NCI-H1436 (cell line): ENCODE measurements around the gene NAA80.
A peak's percentile ranks its signal among the peaks of the same experiment; 100 is the strongest.
"Not testable (repeated sequence)": the region's sequence is repeated elsewhere in the genome, so short reads cannot be mapped to it uniquely, and the experiment has no call there.

ENCODE experiments used
- DNase-seq: peaks from one replicate; lab custom pipeline; 2025; lab: John Stamatoyannopoulos, UW

Gene NAA80

GRCh38 chr3:50314342-50314741 is 15.1 kb upstream of the NAA80 start:
- no peak for DNase-seq

DNA sequence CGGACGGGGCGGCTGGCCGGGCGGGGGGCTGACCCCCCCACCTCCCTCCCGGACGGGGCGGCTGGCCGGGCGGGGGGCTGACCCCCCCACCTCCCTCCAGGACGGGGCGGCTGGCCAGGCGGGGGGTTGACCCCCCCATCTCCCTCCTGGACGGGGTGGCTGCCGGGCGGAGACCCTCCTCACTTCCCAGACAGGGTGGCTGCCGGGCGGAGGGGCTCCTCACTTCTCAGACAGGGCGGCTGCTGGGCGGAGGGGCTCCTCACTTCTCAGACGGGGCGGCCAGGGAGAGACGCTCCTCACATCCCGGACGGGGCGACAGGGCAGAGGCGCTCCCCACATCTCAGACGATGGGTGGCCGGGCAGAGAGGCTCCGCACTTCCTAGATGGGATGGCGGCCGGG is 12.8 kb upstream of the NAA80 start:
- DNase-seq = not testable (repeated sequence)

DNA sequence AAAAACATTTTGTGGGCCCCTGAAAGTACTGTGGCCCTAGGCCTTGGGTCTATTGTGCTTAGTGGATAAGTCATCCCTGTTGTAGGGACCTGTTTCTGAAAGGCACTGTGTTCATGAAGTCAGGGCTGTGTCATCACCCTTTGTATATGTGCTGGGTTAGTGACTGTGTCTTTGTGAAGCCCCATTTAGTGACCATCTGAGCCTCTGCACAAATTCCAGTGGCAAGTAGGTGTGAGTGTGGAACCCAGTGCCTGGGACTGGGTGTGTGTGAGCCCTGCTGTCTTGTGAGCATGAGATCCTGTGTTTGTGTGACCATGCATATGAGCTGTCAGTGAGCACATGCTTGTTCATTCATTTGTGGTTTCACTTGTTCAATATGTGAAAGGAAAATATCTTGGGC is 5.4 kb upstream of the NAA80 start:
- no peak for DNase-seq

GRCh38 chr3:50303013-50303815 is 4.0 kb upstream of the NAA80 start, which contains the start of gene HYAL1:
TSS of gene HYAL1 (minus strand) at chr3:50303574. CDS start at chr3:50302956, 618 bp downstream.
- DNase-seq = no peak

DNA sequence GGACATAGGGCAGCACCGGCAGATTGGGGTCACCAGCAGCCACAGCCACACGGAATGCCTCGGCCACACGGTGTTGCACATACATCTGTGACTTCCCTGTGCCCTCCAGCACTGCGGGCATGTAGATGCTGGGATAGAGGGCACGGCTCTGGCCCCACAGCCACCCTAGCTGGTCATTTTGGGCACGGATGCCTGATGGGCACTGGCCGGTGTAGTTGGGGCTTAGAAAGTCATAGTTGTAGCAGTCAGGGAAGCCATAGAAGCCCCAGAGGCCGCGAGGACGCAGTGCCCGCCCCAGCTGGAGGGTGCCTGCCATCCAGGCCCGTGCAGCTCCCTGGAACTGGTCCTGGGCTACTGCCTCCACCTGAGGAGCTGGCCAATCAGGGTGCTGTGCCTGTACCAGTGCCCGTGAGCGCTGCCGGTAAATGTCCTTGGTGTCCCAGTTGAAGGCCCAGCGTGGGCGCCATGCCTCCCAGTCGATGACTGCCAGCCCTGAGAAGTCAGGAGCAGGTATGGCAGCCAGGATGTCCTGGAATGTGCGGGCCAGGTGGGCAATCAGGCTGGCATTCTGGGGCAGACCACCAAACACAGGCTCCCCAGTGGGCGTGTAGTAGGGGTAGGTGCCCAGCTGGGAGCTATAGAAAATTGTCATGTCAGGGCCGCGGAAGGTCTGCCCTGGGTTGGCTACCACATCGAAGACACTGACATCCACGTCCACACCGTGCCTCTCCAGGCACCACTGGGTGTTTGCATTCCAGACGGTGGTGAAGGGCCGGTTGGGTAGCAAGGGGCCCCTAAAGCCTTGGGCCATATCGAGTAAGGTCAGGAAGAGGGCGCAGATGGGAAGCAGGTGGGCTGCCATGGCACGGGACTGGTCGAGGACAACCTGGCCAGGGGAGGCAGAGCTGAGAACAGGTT is 3.1 kb upstream of the NAA80 start:
- no peak for DNase-seq

DNA sequence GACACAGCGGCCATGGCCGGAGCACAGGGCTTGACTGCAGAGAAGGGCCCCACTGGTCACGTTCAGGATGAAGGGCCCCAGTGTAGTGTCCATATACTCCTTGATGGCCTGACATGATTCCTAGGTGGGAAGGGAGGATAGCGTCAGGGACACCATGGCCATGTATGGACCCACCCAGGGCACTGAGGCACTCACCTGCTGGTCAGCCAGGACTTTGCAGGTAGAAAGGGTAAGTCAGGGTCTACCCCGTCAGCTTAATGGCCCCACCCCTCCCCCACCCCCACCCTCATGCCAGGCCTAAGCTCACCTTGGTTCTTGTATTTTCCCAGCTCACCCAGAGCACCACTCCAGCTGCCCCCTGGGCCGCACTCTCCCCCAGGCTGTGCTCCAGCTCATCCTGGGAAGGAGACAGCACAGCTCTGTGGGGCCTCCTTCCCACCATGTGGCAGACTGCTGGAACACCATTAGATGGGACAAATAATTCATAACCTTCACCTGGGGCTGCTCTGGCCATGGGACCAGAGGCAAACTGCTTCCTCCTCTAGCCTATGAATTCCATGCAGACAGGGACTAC is 1.6 kb upstream of the NAA80 start:
- DNase-seq = no peak

- no peak for DNase-seq
Measured at GRCh38 chr3:50299929-50300680, 900 bp upstream of the NAA80 start.

- no peak for DNase-seq
Measured at GRCh38 chr3:50299638-50299928, 378 bp upstream of the NAA80 start.

DNA sequence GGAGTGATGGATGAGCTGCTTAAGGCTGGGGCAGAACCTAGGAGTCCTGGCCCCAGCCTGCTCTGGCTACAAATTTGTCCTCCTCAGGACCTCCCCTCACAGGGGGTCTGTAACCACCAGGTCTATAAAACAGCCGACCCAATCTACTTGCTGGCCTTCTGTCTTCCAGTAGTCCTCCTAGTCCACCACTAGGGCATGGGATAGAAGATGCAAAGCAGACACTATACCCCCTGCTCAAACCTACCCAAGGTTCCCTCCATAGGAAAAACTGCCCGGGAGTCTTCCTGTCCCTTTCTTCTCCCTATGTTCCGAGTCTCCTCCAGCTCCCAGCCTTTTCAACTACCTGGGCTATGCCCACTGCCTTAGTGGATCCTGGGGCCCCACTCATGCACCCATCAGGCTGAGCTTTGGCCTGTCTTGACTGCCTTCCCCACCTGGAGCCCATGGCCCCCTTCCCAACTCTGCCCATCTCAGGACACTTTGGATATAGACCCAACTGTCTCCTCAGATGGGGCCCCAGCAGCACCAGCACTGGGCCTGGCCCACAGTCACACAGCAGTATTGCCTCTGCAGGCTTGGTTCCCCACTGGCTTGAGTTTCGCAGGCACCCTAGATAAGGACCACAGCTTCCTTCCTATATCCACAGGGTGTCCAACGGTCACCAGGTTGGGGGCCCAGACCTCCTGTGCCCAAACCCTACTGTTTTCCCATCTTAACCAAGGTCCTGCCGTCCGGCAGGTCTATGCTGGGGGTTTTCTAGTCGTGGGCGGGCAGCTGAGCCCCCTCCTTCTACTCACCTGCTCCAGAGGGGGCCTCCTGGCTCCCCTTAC is 1.1 kb downstream of the NAA80 start:
- DNase-seq = no peak

DNA sequence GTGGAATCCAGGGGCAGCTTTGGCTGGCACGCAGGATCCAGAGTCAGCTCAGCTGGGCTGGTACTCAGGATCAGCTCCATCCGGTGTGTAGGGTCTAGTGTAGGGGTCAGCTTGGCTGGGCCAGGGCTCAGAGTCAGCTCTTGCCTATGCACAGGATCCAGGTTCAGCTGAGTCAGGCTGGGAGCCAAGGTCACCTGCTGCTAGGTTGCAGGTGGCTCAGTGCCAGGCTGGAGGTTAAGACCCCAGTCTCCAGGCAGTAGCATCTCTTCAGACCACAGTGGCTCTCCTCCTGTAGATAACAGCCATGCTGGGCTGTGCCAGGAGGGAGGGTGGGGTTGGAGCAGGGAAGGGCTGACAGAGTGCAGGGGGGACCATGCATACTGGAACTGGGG is 1.8 kb downstream of the NAA80 start:
- DNase-seq = no peak

DNA sequence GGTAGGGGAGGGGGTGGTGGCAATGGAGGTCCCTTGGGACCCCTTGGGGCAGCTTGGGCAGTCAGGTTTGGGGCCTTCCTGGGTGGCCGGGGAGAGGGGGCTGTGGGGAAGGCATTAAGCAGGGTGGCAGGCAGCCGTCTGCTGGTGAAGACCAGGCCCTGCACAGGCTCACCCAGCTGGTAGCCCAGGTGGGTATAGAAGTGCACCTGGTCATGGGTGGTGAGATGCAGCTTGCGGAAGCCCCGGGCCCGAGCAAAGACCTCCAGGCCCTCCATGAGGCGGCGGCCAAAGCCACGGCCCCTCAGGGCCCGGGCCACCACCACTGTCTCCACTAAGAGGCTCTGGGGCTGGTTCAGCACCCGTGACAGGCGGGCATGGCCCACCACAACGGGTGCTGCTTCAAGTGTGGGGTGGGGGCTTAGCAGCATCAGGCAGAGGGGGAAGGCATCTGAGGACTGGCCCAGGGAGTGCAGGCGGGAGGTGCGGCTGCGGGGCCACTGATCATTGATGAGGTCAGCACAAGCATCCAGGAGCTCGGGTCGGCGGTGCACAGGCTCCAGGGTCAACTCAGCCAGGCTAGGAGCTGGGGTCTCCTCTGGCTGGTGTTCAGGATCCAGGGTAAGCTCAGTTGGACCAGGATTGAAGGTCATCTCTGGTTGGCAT is 2.4 kb downstream of the NAA80 start:
- DNase-seq = no peak

- DNase-seq = no peak
Measured at GRCh38 chr3:50295553-50296431, 3.4 kb downstream of the NAA80 start.

GRCh38 chr3:50294492-50295403 is 4.5 kb downstream of the NAA80 start:
- DNase-seq = no peak

GRCh38 chr3:50294089-50294488 is 5.1 kb downstream of the NAA80 start:
- DNase-seq = no peak

DNA sequence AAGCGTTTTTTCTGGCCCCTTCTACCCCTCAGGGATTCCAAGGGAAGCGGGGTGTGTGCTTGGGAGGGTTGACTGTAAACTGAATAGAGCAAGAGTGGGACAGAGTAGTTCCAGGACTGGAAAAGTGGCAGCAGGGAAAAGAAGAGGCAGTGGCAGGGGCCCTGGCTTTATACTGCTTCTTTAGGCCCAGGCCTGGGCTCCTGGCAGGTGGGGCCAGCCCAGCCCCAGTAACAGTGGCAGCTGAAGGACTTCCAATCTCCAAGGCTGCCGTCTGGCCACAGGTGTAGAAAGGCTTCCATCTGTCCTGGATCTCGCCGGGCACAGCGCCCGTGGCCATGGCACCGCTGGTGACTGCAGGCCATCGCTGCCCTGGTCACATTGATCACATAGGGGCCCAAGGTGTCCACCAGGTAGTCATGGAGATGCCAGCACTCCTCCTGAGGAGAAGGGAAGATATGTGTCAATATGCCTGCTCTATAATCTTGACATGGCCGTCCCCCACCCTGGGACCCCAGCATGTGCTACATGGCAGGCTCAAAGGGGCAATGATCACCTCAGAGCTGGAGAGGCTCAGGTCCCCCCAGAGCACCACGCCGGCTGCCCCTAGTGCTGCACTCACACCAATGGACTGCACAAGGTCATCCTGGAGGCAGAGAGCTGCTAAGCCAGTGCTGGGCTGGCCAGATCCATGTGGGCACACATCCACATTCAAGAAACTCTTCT is 6.0 kb downstream of the NAA80 start:
- DNase-seq = no peak

DNA sequence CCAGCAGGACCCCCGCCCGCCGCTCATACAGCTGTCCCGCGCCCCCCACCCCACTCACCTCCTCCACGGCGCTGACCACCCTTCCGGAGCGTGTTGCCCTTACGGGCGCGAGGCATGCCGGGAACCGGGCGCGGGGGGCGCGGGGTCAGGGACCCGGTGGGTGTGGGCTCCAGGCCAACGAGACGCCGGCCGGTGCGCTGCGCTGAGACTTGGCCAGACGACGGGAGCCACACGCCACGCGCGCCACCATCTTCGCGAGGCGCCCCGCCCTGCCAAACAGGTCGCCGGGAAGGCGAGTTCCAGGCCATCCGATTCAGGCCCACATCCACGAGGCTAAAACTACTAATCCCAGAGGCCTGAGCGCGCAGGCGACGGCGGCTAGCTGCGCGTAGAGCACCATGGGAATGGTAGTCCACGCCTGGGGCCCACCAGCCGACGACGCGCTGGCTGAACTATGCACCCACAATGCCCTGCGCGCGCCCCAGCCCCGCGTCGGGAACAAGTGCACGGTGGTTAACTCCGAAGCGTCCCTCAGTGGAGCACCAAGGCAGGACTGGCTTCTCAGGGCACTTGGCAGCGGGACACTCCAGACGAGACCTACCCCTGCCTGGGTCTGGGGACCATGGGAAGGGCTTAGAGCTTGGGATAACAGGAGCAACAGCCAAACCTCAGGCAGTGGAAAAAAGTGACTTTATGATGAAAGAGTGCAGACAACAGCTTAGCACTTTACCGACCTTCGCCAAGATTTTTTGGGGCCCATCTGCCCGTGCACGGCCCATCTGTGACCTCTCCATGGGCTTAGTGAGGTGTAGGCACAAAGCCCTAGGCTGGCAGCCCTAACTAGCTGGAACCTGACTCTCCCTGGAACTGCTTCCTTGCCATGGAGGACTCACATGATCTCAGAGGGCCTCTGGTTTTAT is 6.8 kb downstream of the NAA80 start, which contains the start of gene IFRD2:
Gene IFRD2 (minus strand): TSS at position 271 of the 920 bp plus-strand sequence. CDS start 155 bp downstream, at position 116.
- peak; percentile 83 for DNase-seq
